Suprapubic skin (tissue), 3 donors: Measurements from ENCODE around the gene DRC1.

ENCODE experiments used
- CTCF ChIP-seq, 2 donors: fragments of 200-600 bp in 1 of 2; fragments of 450-650 bp in 1 of 2; sonication (generic) in 1 of 2; IDR thresholded peaks; one replicate each; pipeline ENCODE4 v1.5.1; 2016 to 2019; ENCODE audit warnings: antibody characterized with exemption in 2 of 2, mild to moderate bottlenecking in 1 of 2, moderate library complexity in 1 of 2
- EP300 ChIP-seq: sonication (generic); formaldehyde crosslinking; IDR thresholded peaks from one replicate; pipeline ENCODE4 v1.6.1; 2017; ENCODE audit warnings: antibody characterized with exemption
- POLR2A ChIP-seq, 2 donors: fragments of 450-650 bp; IDR thresholded peaks; one replicate each; pipeline ENCODE4 v1.6.1; 2017; ENCODE audit warnings: antibody characterized with exemption in 2 of 2, mild to moderate bottlenecking in 2 of 2, moderate library complexity in 2 of 2

GRCh38 chr2:26470601-26471260 is 69.0 kb downstream of the DRC1 start:
- TF ChIP-seq CTCF (IDR thresholded peaks at IDR 0.05): no peak
- no peak for TF ChIP-seq POLR2A (IDR thresholded peaks at IDR 0.05)
- no peak for TF ChIP-seq EP300
